SK-N-MC (cell line): Measurements from ENCODE around the gene MOSPD3.

Experiments
- DNase-seq: peaks from one replicate; pipeline ENCODE4 v3.0.0-alpha.2; 2011; ENCODE audit warnings: low read depth, low spot score
- H3K27ac ChIP-seq: fragments of 200-600 bp; sonication (generic); 2 replicates; pipeline ENCODE4 v1.5.1; 2016; ENCODE audit warnings: mixed run types
- H3K36me3 ChIP-seq: fragments of 200-600 bp; sonication (generic); 2 replicates; pipeline ENCODE4 v1.6.1; 2017; ENCODE audit warnings: antibody characterized with exemption, low read length, mixed read lengths; ENCODE audit not compliant: insufficient read depth
- H3K4me3 ChIP-seq: fragments of 200-600 bp; sonication (generic); 2 replicates; pipeline ENCODE4 v1.5.1; 2016
- H3K9ac ChIP-seq: fragments of 200-600 bp; sonication (generic); 2 replicates; pipeline ENCODE4 v1.8.0; 2017; ENCODE audit warnings: mixed run types, mixed read lengths; ENCODE audit not compliant: insufficient read length
- H3K9me3 ChIP-seq: fragments of 200-600 bp; sonication (generic); 2 replicates; pipeline ENCODE4 v1.6.1; 2017; ENCODE audit warnings: low read depth, mild to moderate bottlenecking, antibody characterized with exemption, low read length, moderate library complexity, mixed read lengths
- EZH2 ChIP-seq: fragments of 200-600 bp; sonication (generic); IDR thresholded peaks from one replicate; pipeline ENCODE4 v1.6.1; 2017; ENCODE audit warnings: antibody characterized with exemption
- FOXP2 ChIP-seq: optimal IDR thresholded peaks from 2 replicates; pipeline ENCODE3; 2011; ENCODE audit warnings: mild to moderate bottlenecking, moderate library complexity; ENCODE audit not compliant: insufficient read depth; ENCODE audit errors: extremely low read length, control extremely low read depth
- POLR2AphosphoS5 ChIP-seq: IDR thresholded peaks from 2 replicates; pipeline ENCODE4 v1.6.1; 2012; ENCODE audit warnings: mild to moderate bottlenecking, low read depth, low read length, borderline replicate concordance

The MOSPD3 gene

GRCh38 chr7:100586266-100587025, 25.9 kb upstream of the MOSPD3 start, which contains the start of gene FBXO24:
FBXO24 (plus strand) TSS chr7:100586328; CDS start chr7:100586626, 298 bp downstream.
- TF ChIP-seq FOXP2 (no peak), POLR2AphosphoS5 (peak; percentile 85), EZH2 (no peak)
- no peaks in the 10 kb centered on the region for H3K9me3 ChIP-seq

GRCh38 chr7:100588438-100588837, 23.9 kb upstream of the MOSPD3 start:
- no peak overlapping the region for H3K9ac ChIP-seq
- H3K36me3 ChIP-seq = no peaks in the 10 kb centered on the region
- no peak for DNase-seq

More at GRCh38 chr7:100586266-100587025, 25.9 kb upstream of the MOSPD3 start, which contains the start of gene FBXO24:
- H3K4me3 ChIP-seq = peak within 1 kb of the TSS; percentile 98
- H3K9ac ChIP-seq = peak within 1 kb of the TSS; percentile 97
- DNase-seq = peak; percentile 99
- peaks cover 7% of the 10 kb centered on the region; the same call in 1 of the 2 replicates for H3K36me3 ChIP-seq
- peak within 1 kb of the TSS; percentile 90 for H3K27ac ChIP-seq

GRCh38 chr7:100589341-100589947, 22.9 kb upstream of the MOSPD3 start:
- no peaks in the 10 kb centered on the region for H3K9me3 ChIP-seq
- H3K4me3 ChIP-seq = no peak overlapping the region
- H3K27ac ChIP-seq = no peak overlapping the region
- H3K9ac ChIP-seq = no peak overlapping the region
- no peak for DNase-seq
- no peaks in the 10 kb centered on the region for H3K36me3 ChIP-seq
- no peak for TF ChIP-seq POLR2AphosphoS5
- no peak for TF ChIP-seq FOXP2
- no peak for TF ChIP-seq EZH2

More at GRCh38 chr7:100588438-100588837, 23.9 kb upstream of the MOSPD3 start:
- H3K4me3 ChIP-seq = no peak overlapping the region
- H3K9me3 ChIP-seq = no peaks in the 10 kb centered on the region
- no peak overlapping the region for H3K27ac ChIP-seq
- TF ChIP-seq FOXP2 (no peak), POLR2AphosphoS5 (no peak), EZH2 (no peak)

GRCh38 chr7:100590077-100590737, 22.1 kb upstream of the MOSPD3 start:
- Histone ChIP-seq H3K27ac (peak overlapping the region; percentile 40; the same call in 1 of the 2 replicates), H3K4me3 (no peak overlapping the region), H3K9me3 (no peaks in the 10 kb centered on the region), H3K36me3 (no peaks in the 10 kb centered on the region), H3K9ac (peak overlapping the region; percentile 45)
- TF ChIP-seq EZH2 (no peak), FOXP2 (no peak), POLR2AphosphoS5 (no peak)
- DNase-seq = no peak

GRCh38 chr7:100591596-100591995, 20.7 kb upstream of the MOSPD3 start:
- Histone ChIP-seq H3K36me3 (no peaks in the 10 kb centered on the region), H3K4me3 (no peak overlapping the region), H3K27ac (no peak overlapping the region), H3K9ac (no peak overlapping the region), H3K9me3 (no peaks in the 10 kb centered on the region)
- no peak for DNase-seq
- TF ChIP-seq POLR2AphosphoS5 (no peak), FOXP2 (no peak), EZH2 (no peak)

- Histone ChIP-seq H3K36me3 (no peaks in the 10 kb centered on the region), H3K9ac (no peak overlapping the region), H3K27ac (no peak overlapping the region), H3K9me3 (no peaks in the 10 kb centered on the region), H3K4me3 (no peak overlapping the region)
- TF ChIP-seq POLR2AphosphoS5 (no peak), EZH2 (no peak)
- no peak for DNase-seq
Observed at GRCh38 chr7:100595188-100595587, 17.2 kb upstream of the MOSPD3 start.

- Histone ChIP-seq H3K27ac (no peak overlapping the region), H3K4me3 (no peak overlapping the region), H3K9ac (no peak overlapping the region), H3K36me3 (no peaks in the 10 kb centered on the region), H3K9me3 (no peaks in the 10 kb centered on the region)
- no peak for DNase-seq
- no peak for TF ChIP-seq FOXP2
- no peak for TF ChIP-seq POLR2AphosphoS5
- no peak for TF ChIP-seq EZH2
Observed at GRCh38 chr7:100598425-100598824, 13.9 kb upstream of the MOSPD3 start.
